Stimulated activated CD8-positive, alpha-beta memory T cell treated with anti-CD3 and anti-CD28 coated beads, Interleukin-12 subunit alpha, Interleukin-12 subunit beta, amount 100 ng/mL, for 24 hours (primary cell): ENCODE results near the gene AKAIN1.

Experiments used
- DNase-seq: peaks from one replicate; pipeline ENCODE4 v3.0.0-alpha.2; 2020; ENCODE audit errors: extremely low read depth

The AKAIN1 gene

DNA sequence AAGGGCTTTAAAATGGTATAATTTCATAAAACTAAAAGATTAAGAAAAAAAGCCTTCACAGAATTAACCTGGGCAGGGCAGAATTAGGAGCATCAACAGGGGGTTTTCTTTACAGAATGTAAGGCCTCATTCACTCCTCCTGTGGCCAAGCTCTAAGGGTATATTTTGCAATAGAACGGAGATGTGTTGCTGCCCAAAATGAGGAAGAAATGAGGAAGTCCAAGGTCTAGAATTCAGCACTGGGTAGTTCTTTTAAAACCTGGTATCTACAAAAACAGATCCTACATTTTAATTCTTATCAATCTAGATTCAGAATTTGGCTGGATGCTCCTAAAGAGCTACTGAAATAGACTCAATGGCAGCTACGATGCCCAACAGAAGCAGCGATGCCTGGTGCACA is 101.8 kb downstream of the AKAIN1 start:
- no peak for DNase-seq

DNA sequence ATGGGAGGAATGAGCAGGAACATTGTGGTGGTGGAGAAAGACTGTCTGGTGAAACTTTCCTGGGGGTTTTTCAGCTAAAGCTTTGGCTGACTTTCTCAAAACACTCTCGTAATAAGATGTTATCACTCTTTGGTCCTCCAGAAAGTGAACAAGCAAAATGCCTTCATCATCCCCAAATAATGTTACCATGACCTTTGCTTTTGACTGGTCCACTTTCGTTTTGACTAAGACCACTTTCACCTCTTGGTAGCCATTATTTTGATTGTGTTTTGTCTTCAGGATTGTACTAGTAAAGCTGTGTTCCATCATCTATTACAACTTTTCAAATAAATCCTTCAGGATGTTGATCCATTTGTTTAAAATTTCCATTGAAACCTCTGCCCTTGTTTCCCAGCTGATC is 103.2 kb downstream of the AKAIN1 start:
- no peak for DNase-seq
